Stimulated activated CD4-positive, alpha-beta T cell treated with anti-CD3 and anti-CD28 coated beads, TNF-alpha, amount 100 ng/mL, for 1 hour (primary cell): ENCODE data around the gene SCAANT1.
A peak's percentile ranks its signal among the peaks of the same experiment; 100 is the strongest.

Source experiments
- DNase-seq, 3 donors: peaks; one replicate each; pipeline ENCODE4 v3.0.0-alpha.2; 2020; ENCODE audit warnings: low read depth in 3 of 3, low spot score in 1 of 3

SCAANT1 gene

DNA sequence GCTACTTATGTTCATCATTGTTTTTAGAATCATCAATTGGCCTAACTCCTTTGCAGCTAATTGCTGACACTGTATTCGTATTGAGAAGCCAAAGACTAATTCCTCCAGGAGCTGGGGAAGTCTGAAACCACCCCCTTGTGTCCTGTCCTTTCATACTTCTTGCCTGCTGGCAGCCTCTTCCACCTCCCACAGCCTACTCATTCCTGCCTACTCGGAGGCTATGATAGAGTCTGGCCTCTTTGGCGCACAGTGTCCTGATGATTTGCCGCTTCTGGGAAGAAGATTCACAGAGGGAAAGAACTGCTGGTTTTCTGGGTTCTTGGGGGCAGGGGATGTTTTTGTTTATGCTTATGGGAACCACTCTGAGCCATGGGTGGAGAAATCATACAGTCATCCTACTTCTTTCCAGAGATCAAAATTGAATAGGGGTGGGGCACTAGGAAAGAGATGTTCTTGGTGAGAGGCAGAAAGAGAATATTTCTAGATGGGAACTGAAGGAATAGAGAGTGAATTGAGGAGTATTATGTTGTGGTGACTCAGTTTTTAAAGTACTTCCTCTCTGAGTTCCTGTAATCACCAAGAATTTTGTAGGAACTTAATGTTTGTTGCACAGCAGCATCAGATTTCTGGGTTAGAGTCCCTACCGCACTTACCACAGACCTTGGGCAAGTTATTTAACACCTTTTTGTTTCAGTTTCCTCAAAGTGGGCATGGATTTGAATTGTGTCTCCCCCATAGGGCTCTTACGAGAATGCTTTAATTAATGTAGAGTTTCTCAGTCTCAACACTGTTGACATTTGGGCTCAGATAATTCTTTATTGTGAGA lies 22.1 kb upstream of the SCAANT1 start:
- no peak for DNase-seq

DNA sequence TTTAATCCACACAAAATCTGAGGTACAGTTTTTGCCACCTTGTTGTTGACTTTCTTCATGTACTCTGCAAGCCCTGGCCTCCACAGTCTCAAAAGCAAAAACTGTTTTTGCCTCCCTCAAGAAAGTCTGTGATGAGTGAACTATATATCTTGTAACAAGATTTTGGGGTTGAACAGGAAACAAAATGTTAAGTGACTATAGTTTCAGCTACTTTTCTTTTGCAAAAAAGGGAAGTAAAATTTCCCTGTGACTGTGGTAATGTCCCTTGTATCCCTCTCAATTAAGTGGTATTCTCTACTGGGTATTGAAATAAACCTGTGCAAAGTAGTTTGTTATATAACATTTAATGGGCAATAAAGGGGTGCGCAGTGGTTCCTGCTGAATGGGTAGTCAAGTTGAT lies 21.3 kb upstream of the SCAANT1 start:
- DNase-seq, result no peak

DNA sequence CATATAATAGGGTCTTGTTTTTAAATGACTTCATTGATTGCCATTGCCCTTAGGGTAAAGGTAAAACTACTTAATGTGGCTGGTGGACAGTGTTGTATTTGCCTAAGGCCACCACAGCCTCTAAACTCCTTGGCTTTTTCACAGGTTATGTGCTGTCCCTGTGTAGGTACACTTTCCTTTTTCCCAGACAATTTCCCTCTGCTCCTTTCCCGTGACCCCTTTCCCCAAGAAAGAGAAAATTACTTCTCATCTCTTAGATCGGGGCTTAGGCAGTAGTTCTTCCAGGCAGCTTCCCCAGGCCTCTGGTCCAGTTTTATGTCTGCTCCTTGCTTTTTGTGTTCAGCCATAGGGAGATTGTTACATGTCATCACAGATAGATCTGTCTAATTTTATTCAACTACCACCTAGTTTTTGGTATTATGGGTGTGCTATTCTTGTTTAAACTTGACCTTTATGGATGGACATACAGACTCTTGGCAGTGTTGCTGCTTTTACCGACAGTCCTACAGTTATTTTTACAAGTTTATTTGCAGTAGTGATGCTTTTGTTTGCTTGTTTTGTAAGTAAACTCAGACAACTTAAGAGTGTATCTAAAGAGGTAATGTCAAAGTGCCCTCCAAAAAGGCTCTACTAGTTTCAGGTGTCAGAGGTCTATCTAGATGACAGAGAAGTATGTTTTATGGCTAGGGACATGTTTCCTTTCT lies 20.5 kb upstream of the SCAANT1 start:
- DNase-seq, result no peak

DNA sequence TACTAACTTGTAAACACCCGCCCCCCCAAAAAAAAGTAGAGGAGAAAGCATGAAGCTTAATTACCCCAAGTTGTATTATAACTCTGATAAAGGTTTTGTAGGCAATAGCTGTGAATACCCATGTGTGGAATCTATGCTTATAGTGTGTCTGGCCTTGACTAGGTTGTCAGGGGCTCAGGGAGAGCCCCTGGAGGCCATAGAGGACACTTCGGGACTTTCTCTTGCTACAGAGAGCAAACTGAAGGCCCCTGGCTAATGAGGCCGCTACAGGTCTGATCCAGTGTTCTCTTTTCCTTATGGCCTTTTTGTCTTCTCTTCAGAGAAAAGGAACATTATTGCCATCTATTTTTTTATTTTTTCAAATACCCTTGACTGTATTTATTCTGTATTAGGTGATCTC lies 19.1 kb upstream of the SCAANT1 start:
- DNase-seq, result no peak

DNA sequence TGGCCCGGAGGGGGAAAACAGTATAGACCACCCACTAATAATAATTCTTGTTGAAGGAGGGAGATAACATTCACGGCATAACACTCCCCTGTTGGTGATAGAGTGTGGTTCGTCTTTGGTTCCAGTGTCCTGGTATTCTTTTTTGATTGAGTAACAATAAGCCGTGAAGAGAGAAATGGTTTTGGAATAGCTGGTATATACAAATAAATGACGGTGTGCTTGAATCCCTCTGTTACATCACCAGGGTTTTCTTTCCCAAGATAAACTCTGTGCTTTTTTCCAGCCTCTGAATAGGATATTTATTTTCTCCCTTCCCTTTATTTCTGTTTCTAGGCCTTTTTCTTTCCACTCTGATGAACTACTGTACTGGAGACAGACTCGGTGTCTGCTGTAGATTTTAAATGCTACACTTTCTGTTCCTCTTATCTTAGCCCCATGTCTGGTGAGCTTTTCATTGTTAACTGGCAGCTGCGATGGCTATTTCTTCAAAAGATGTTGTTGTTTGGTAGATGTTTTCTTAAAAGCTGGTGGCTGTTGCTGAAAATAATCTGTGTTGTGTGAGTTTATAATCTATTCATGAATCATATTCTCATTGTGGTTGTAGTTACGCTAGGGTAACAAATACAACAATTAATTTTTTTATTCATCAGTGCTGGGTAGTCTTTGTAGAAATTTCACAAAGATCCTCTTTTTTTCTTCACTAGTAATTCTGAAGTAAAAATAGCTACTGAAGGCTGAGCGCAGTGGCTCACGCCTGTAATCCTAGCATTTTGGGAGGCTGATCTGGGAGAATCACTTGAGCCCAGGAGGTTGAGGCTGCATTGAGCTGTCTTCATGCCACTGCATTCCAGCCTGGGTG lies 15.5 kb upstream of the SCAANT1 start:
- DNase-seq, result no peak

DNA sequence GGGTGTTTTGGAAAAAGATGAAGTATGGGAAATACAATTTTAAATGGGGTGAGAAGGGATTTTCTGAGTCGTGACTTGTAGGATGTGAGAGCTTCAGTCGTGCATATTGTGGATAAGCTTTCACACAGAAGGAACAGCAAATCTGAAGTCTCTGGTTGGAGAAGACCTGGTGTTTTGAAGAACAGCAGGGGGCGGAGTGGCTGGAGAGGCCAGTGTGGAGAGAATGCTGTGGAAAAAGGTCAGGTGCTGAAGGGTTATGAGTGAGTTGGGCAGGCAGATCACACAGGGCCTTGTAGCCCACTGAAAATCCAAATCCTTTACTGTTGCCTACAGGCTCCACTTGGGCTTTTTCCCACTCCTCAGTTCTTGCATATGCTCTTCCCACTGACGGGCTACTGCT lies 14.1 kb upstream of the SCAANT1 start:
- no peak for DNase-seq

DNA sequence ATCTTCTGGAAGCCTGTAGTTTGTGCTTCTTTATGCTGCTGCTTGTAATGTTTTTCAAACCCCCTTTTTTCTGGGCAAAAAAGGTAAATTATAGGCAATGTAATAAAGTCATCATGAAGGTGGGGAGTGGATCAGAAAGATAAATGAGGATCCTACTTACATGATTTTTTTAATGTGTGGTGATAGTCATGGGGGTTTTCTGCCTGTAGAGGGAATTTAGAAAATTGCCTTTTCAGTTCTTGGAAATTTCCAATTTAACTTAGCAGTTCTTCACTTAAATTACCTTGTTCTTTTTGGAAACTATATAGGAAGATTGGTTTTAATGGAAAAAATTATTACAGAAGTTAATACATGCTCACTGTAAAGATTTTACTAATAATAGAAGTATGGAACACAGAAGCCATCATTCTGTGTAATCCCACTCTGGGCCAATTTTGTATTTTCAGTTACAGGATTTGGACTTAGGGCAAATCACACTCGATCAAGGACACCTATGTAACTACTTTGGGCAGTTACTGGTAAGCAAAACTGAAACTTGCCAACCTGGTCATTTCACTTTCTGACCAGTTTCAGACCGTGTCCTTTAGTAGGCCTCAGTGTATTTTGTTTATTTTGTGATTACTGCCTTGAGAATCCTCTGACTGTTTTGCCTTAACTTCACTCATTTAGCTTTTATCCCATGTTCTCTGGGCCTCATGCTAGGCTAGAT lies 10.5 kb upstream of the SCAANT1 start:
- no peak for DNase-seq

DNA sequence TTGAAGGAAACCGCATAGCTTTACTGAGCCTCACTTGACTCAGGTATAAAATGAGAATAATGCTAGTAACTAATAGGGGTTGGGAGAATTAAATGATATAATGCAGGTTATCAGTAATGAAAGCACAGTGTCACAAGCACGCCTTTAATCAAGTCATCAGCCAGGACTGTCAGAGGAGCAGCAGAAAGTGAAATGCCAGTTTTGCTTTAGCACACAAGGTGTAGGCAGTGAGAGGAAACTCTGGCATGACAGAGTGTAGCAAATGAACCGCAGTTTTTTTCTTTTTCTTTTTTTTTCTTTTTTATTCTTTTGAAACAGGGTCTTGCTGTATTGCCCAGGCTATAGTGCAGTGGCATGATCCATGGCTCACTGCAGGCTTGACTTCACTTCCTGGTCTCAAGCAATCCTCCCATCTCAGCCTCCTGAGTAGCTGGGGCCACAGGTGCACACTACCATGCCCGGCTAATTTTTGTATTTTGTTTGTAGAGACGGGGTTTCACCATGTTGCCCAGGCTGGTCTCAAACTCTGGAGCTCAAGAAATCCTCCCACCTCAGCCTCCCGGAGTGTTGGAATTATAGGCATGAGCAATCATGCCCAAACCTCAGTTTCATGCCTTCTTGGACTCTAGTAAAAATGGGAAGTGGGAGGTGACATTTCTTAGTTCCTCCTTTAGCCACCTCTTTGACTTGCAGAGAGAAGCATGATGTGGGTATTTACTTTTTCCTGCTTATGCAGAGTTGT lies 9.7 kb upstream of the SCAANT1 start:
- DNase-seq, result no peak

DNA sequence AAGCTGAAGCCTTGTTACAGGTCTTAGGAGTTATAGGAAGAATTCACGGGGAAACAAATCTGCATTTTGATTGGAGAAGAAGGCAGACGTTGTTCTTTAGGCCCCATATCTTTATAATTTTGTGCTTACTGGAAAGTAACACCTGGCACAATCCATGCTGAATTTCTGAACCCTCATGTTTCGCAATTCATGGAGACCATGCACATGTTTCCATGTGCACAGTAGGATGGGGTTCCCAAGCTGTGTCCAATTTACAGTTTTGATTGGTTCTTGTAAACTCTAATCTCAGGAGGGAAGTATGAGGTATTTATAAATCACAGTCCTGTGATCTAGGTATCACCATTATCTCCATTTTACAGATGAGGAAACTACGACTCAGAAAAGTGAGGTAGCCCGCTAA lies 7.8 kb upstream of the SCAANT1 start:
- DNase-seq, result no peak

DNA sequence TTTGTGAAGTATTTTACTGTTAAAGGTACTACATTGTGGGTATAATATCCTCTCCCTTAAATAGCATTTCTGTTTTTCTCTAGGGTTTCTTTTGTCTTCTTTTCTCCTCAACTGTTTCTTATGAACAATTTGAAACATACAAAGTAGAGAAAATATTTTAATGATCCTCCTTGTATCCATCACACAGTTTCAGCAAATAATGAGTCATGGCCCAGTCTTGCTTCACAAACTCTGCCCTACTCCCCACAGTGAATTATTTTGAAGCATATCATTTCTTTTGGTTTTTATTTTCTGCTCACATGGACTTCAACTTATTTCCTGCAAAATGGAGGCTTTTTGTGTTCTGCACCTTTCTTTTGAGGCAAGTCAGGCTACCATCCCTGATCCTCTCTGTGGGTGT lies 6.1 kb upstream of the SCAANT1 start:
- no peak for DNase-seq

DNA sequence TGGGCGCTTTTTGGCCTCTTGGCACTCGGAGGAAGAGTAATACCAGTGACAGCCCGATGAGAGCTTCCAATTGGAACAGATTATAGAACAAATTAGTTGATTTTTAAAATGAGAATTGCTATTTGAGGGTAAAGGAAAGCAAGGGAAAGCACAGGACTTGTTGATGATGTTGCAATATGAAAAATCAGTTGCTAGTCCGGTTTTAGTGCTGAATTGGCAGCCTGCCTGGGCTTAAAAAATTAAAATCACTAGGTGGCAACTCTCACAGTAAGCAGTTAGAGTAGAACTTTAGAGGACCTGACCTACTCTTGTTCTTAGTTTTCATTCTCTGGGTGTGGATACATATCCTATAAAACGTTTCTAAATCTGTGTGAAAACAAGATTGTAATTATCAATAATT lies 2.1 kb upstream of the SCAANT1 start:
- no peak for DNase-seq

DNA sequence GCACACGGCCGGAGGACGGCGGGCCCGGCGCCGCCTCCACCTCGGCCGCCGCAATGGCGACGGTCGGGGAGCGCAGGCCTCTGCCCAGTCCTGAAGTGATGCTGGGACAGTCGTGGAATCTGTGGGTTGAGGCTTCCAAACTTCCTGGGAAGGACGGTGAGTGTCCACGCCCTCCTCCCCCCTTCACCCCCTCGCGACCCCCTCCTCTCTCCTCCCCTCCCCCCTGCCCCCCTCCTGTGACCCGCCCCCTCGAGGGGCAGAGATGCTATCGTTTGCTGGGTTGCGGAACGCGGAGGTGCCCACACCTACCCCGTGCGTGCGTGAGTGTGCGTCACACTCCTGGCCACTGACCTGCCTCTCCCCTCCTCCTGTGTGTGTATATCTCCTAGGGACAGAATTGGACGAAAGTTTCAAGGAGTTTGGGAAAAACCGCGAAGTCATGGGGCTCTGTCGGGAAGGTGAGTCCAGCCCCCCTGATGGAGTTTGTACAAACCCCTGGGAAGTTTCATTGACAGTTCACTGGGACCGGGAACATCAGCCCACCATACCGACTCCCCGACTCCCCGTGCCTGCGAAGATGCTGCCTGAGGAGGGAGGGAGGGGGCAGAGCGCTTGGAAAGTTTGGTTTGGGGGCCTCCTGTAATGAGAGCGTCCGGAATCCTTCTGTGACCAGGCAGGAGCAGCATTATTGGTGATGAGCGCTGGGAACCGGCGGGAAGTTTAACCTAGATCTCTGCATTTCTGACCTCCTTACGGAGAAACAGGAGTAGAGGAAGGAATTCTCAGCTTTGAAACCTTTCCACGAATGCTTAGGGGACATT lies 795 bp upstream of the SCAANT1 start:
- peak in 1 of 3 donors; percentile 11 for DNase-seq

DNA sequence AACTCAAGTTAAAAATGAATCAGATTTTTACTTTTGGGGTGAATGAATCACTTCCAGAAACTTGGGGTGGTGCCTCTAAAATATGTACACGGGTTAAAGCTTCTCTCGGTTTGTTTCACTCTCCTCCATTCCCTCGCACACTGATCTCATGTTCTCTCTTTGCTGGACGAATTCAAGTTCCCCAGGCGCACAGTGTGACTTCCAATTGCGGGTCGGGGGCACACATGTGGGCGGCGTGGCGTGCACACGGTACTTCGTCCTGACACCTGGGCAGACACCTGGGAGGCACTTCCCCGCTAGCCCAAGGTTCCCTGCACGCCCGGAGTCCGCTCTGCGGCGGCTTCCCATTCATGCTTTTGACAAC lies 692 bp downstream of the SCAANT1 start:
- DNase-seq, result no peak

DNA sequence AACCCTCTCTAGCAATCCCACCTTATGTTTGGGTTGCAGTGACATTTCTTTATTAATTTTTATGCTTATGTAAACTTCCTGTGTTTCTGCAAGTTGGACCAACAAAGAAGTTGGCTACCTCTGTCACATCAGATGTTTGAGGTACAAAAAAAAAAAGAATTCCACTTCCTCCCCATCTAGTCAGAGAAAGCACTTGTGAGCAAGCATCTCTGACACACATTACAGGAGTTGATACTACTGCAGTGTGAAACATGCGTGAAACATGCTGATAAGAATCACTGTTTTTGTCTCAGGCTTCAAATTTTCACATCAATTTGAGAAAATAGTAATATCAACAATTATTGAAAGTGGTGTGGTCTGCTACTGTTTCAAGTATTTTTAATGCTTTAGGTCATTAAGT lies 1.3 kb downstream of the SCAANT1 start:
- no peak for DNase-seq

DNA sequence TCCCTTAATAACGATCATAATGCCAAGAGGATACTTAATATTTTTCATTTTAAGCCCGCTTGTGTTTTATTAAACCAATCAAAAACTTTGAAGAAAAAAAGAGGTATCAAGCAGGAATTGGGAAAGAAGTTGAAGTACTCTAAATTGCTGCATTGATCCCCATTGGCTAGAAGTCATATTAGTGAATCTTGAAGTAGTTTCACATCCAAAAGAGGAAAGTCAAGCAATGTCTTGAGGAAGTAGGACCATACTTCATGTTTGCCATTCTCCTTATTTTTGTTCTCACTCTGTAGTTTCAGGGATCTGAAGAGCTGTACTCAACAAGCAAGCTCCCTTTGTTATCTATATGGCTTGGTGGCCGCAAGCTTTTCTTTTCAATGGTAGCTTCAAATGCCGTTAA lies 2.2 kb downstream of the SCAANT1 start:
- DNase-seq, result no peak

DNA sequence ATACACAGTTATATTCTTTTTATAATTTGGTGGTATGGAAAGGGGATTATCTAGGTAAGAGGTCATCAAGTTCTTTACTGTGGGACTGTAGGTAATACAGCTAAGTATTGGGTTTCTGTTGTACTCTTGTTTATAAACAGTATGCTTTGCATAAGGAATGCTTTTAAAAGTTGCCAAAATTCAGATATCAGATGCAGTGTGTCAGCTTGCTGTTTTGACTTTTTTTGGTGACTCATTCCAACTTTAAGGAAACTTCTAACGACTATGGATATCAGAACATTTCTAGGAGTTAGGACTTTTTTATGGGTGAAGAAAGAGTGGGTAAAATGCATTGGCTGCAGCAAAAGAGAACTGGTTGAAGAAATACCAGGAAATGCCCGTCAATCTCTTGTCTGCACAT lies 2.8 kb downstream of the SCAANT1 start:
- no peak for DNase-seq

DNA sequence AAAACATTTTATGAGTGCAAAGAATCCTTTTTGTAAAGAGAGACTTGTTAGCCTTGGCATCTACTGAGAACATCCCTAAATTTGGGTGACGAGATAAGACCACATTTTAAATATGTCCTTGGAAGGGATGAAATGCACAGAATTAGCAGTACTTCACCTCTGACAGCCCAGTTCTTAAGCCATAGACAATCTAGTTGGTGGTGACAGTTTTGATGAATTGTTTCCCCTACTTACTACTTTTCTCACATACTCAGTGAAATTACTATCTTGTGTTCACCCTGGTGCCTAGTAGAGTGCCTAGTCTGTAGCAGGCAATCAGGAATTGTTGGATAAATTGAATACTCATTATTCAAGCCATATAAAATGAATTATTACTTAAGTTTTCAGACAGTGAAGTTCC lies 3.4 kb downstream of the SCAANT1 start:
- no peak for DNase-seq

DNA sequence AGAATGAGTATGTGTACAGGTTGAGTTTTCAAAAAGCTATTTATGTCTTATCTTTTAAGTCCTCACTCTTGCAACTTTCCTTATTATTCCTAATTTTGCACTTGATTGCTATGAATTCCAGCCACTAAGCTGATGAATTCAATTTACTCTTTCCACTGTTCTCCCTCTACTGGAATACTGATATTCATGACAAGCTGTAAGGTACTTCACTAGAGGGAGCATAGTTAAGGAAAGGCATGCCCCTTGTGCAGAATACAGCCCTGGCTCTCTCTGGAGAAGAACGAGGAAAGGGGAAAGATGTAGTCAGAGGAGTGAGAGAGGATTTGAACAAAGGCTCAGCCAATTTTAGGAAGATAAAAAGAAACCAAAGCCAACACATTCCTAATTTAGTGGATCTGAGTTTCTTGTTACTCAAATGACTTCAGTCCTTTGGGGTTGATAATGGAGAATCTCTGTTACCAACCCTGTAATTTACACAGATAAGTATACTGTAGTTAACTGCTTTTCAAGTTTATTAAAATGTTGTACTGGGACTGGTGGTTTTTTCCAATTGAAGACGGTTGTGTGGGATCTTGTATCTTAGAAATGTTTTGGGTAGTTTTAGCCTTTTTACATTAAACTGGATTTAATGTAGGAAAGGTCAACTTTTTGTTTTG lies 4.0 kb downstream of the SCAANT1 start:
- no peak for DNase-seq
